ENCODE data around the gene CYFIP2. TPM values are rescaled to one million over a fixed set of nuclear protein-coding genes. Genes with fewer than 3 reads are reported as not detected.

Gene CYFIP2
- total and polyA plus RNA-seq, 2 of the 13 experiments (the other 11 are each of a cell fraction or from before 2014, with no cell fraction given), result 22.6 to 30.3 TPM

DNA sequence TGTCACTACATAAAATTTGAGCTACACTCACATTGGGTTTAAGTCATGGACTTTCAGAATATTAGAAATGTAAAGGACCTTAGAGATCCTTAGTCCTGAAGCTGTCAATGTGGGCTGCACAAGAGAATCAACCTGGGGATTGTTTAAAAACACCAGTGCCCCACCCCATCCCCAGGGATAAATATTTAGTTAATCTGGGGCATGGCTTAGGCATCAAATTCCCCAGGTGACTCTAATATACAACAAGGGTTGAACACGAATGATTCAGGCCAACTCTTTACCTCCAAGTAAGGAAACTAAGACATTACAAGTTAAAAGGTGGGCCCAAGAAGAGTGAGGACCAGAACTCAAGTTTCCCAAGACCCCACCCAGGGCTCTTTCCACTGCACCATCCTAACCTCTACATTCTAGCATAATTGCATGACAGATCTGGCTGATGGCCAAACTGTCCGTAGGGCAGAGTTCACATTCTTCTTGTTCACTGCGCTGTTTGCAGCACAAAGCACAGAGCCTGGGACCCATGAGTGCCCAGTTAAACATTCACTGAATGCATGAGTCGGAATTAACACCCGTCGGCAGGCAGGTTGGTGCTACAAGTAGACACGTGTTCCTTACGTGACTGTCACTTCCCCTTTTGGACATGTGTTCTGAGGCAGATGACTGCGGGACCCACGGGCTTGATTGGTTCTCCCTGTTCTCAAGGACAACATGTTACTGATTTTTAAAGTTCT, 25.2 kb downstream of the CYFIP2 start (continued):
- TF ChIP-seq, protein P1, sequence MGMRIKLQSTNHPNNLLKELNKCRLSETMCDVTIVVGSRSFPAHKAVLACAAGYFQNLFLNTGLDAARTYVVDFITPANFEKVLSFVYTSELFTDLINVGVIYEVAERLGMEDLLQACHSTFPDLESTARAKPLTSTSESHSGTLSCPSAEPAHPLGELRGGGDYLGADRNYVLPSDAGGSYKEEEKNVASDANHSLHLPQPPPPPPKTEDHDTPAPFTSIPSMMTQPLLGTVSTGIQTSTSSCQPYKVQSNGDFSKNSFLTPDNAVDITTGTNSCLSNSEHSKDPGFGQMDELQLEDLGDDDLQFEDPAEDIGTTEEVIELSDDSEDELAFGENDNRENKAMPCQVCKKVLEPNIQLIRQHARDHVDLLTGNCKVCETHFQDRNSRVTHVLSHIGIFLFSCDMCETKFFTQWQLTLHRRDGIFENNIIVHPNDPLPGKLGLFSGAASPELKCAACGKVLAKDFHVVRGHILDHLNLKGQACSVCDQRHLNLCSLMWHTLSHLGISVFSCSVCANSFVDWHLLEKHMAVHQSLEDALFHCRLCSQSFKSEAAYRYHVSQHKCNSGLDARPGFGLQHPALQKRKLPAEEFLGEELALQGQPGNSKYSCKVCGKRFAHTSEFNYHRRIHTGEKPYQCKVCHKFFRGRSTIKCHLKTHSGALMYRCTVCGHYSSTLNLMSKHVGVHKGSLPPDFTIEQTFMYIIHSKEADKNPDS (CRISPR knock-in tag; IDR thresholded peaks at IDR 0.05), result no peak
- TF ChIP-seq JUN (CRISPR knock-in tag; IDR thresholded peaks at IDR 0.05), result peak; percentile 74; the same call in 1 of the 2 replicates
- TF ChIP-seq ZNF136 (CRISPR knock-in tag; IDR thresholded peaks at IDR 0.05; ENCODE audit: low read depth), result peak; percentile 70; the same call in 1 of the 2 replicates
- TF ChIP-seq, protein P2, sequence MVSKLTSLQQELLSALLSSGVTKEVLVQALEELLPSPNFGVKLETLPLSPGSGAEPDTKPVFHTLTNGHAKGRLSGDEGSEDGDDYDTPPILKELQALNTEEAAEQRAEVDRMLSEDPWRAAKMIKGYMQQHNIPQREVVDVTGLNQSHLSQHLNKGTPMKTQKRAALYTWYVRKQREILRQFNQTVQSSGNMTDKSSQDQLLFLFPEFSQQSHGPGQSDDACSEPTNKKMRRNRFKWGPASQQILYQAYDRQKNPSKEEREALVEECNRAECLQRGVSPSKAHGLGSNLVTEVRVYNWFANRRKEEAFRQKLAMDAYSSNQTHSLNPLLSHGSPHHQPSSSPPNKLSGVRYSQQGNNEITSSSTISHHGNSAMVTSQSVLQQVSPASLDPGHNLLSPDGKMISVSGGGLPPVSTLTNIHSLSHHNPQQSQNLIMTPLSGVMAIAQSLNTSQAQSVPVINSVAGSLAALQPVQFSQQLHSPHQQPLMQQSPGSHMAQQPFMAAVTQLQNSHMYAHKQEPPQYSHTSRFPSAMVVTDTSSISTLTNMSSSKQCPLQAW (CRISPR knock-in tag; IDR thresholded peaks at IDR 0.05), result peak; percentile 99
- peak; percentile 83; the same call in 1 of the 2 replicates for TF ChIP-seq ZNF33B (CRISPR knock-in tag; IDR thresholded peaks at IDR 0.05)
- TF ChIP-seq FOXJ3 (CRISPR knock-in tag; IDR thresholded peaks at IDR 0.05; ENCODE audit: borderline replicate concordance), result peak; percentile 75; the same call in 1 of the 2 replicates
- TF ChIP-seq ZNF224 (CRISPR knock-in tag; IDR thresholded peaks at IDR 0.05), result 0 out of 2 replicates have a peak, but pooled peaks have one; percentile 52
- peak; percentile 71; the same call in 1 of the 2 replicates for TF ChIP-seq GFI1 (CRISPR knock-in tag; IDR thresholded peaks at IDR 0.05; ENCODE audit: borderline replicate concordance)
- TF ChIP-seq BRCA1 (CRISPR knock-in tag; IDR thresholded peaks at IDR 0.05), result no peak
- peak; percentile 84; the same call in 1 of the 2 replicates for TF ChIP-seq ZNF678 (CRISPR knock-in tag; IDR thresholded peaks at IDR 0.05)
- peak; percentile 92; the same call in 1 of the 2 replicates for TF ChIP-seq ZFP36L1 (CRISPR knock-in tag; IDR thresholded peaks at IDR 0.05)
- peak; percentile 86 for TF ChIP-seq ZNF781 (CRISPR knock-in tag; IDR thresholded peaks at IDR 0.05; ENCODE audit: borderline replicate concordance, not compliant biosample characterization)
- peak; percentile 75; the same call in 1 of the 2 replicates for TF ChIP-seq ZNF501 (CRISPR knock-in tag; IDR thresholded peaks at IDR 0.05)
- TF ChIP-seq, protein P3, sequence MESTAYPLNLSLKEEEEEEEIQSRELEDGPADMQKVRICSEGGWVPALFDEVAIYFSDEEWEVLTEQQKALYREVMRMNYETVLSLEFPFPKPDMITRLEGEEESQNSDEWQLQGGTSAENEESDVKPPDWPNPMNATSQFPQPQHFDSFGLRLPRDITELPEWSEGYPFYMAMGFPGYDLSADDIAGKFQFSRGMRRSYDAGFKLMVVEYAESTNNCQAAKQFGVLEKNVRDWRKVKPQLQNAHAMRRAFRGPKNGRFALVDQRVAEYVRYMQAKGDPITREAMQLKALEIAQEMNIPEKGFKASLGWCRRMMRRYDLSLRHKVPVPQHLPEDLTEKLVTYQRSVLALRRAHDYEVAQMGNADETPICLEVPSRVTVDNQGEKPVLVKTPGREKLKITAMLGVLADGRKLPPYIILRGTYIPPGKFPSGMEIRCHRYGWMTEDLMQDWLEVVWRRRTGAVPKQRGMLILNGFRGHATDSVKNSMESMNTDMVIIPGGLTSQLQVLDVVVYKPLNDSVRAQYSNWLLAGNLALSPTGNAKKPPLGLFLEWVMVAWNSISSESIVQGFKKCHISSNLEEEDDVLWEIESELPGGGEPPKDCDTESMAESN (CRISPR knock-in tag; conservative IDR thresholded peaks at IDR 0.05), result peak; percentile 51; the same call in 1 of the 2 replicates
- TF ChIP-seq HOXA5 (CRISPR knock-in tag; IDR thresholded peaks at IDR 0.05), result peak; percentile 84; the same call in 1 of the 2 replicates
- TF ChIP-seq PHF8 (CRISPR knock-in tag; IDR thresholded peaks at IDR 0.05), result 0 out of 2 replicates have a peak, but pooled peaks have one; percentile 26
- peak; percentile 80; the same call in 1 of the 2 replicates for TF ChIP-seq ZNF879 (CRISPR knock-in tag; IDR thresholded peaks at IDR 0.05)
